Kidney (tissue), 14 donors: ENCODE results near the gene ATF6B. TPM values are rescaled to one million over a fixed set of nuclear protein-coding genes. Genes with fewer than 3 reads are reported as not detected.

Experiments
- DNase-seq, 5 donors: peaks; one replicate each; pipeline ENCODE4 v3.0.0-alpha.2; 2013 to 2020
- FAIRE-seq: peaks from 2 replicates; lab custom pipeline; 2012; peaks lifted over from hg19 to GRCh38; lab: Jason Lieb, UNC
- H3K27ac ChIP-seq, 2 donors: one replicate each; pipeline ENCODE4 v1.7.0; 2013; ENCODE audit warnings: low read depth in 2 of 2, low read length in 2 of 2, inconsistent platforms in 1 of 2
- H3K27me3 ChIP-seq: one replicate; pipeline ENCODE4 v1.7.1; 2013; ENCODE audit warnings: low read length, inconsistent platforms; ENCODE audit not compliant: control insufficient read depth, insufficient read depth
- H3K36me3 ChIP-seq, 3 donors: one replicate each; pipeline versions ENCODE4 v1.7.0 to v1.7.1; 2013; ENCODE audit warnings: low read length in 3 of 3, control low read depth in 1 of 3, inconsistent platforms in 1 of 3; ENCODE audit not compliant: insufficient read depth in 3 of 3, control insufficient read depth in 2 of 3
- H3K4me1 ChIP-seq, 3 donors: one replicate each; pipeline versions ENCODE4 v1.7.0 to v1.7.1; 2013; ENCODE audit warnings: low read length in 3 of 3, inconsistent platforms in 1 of 3, low read depth in 1 of 3; ENCODE audit not compliant: control insufficient read depth in 2 of 3, insufficient read depth in 2 of 3
- H3K4me3 ChIP-seq, 3 donors: one replicate each; pipeline versions ENCODE4 v1.7.0 to v1.8.1; 2013; ENCODE audit warnings: low read length in 3 of 3, control low read depth in 1 of 3, inconsistent platforms in 1 of 3
- H3K9ac ChIP-seq, 3 donors: one replicate each; pipeline versions ENCODE4 v1.7.0 to v1.7.1; 2013; ENCODE audit warnings: low read length in 3 of 3, control low read depth in 1 of 3, inconsistent platforms in 1 of 3
- H3K9me3 ChIP-seq, 3 donors: one replicate each; pipeline versions ENCODE4 v1.7.0 to v1.7.1; 2013; ENCODE audit warnings: low read length in 3 of 3, control low read depth in 1 of 3, inconsistent platforms in 1 of 3; ENCODE audit not compliant: control insufficient read depth in 2 of 3, insufficient read depth in 1 of 3
- intact Hi-C: fragments of 100-400 bp; cut with DNase I; formaldehyde crosslinking; loops from one replicate; pipeline ENCODE4 v1.11.1; 2022
- polyA plus RNA-seq: library from polyadenylated mRNA; stranded (reverse); fragments of 350-450 nt; fragmentation: Illumina TruSeq; extraction: RNeasy Lipid Tissue Mini Kit (QIAGEN cat#74804); gene quantifications from one replicate; pipeline ENCODE4 v1.2.3, GENCODE V29; 2014; ENCODE audit warnings: low read depth, low replicate concordance; ENCODE audit not compliant: insufficient read depth
- total RNA-seq: library from RNA; stranded (reverse); fragmentation: NEBNext Ultra II Directional; extraction: Animal tissue kit (Norgen Biotek cat#: 25700); gene quantifications from one replicate; pipeline ENCODE4 v1.2.1, GENCODE V29; 2021
- TF ChIP-seq, protein P1 (sequence below): IDR thresholded peaks from 3 replicates; pipeline ENCODE4 v1.5.1; 2012; ENCODE audit warnings: mild to moderate bottlenecking, moderate library complexity, borderline replicate concordance; ENCODE audit not compliant: insufficient read depth; ENCODE audit errors: extremely low read depth
- donor health status: control.
- donor health status: control.
- donor health status: control.
- donor health status: control.
- donor health status: control.
- donor health status: DM: yes; HTN: yes; CAD: no.
- donor health status: Normal renal cell carcinoma (clear cell type).

The ATF6B gene
- total and polyA plus RNA-seq, 2 donors from 2014 or later: 40.3 to 104 TPM

DNA sequence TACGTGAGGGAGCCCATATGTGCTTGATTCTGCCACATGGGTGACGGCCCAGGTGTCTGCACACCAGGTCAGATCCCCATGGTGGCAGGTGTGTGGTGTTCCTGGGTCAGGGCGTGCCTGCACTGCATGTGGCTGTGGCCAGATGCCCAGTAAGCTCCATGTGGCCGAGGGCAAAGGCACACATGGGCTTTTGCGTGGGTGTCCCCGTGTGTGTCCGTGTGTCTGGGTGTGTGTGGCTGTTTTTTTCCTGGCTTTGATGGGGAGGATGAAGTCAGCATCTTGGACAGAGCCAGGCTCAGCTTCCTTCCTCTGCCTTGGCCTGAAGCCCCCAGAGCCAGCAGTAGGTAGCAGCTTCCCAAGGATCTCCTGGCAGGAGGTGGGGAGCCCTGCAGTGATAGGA lies 17.4 kb downstream of the ATF6B start:
- TF ChIP-seq, protein P1, sequence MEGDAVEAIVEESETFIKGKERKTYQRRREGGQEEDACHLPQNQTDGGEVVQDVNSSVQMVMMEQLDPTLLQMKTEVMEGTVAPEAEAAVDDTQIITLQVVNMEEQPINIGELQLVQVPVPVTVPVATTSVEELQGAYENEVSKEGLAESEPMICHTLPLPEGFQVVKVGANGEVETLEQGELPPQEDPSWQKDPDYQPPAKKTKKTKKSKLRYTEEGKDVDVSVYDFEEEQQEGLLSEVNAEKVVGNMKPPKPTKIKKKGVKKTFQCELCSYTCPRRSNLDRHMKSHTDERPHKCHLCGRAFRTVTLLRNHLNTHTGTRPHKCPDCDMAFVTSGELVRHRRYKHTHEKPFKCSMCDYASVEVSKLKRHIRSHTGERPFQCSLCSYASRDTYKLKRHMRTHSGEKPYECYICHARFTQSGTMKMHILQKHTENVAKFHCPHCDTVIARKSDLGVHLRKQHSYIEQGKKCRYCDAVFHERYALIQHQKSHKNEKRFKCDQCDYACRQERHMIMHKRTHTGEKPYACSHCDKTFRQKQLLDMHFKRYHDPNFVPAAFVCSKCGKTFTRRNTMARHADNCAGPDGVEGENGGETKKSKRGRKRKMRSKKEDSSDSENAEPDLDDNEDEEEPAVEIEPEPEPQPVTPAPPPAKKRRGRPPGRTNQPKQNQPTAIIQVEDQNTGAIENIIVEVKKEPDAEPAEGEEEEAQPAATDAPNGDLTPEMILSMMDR: no peak
- Histone ChIP-seq H3K27me3 (no peaks in the 10 kb centered on the region), H3K27ac (peak overlapping the region; percentile 22 to 66), H3K4me1 (peaks cover 6 to 28% (median 12%) of the 10 kb centered on the region in 3 donors), H3K9ac (no peak overlapping the region), H3K4me3 (no peak overlapping the region), H3K36me3 (peaks cover 0 to 3% (median 0%) of the 10 kb centered on the region in 3 donors), H3K9me3 (no peaks in the 10 kb centered on the region)
- intact Hi-C loops: no loop called here
- DNase-seq (peak in 1 of 5 donors; percentile 72), FAIRE-seq (no peak)

DNA sequence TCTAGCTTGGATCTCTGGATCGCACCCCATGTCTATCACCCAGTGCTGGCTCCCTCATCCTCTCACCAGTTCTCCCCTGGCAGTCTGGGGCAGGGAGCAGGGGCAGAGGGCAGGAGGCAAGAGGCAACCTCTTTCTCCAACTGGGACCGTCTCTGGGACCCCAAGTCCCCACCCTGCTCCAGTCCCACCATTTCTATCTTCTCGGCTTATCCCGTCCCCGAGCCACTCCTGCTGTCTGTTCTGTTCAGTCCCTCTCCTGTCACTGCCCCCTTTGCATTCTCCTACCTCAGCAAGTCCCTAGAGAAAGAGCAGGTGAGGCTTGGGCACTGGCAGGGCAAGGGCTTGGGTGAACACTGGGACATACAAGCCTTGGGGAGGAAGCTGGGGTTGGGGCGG lies 18.3 kb downstream of the ATF6B start:
- DNase-seq (no peak), FAIRE-seq (no peak)
- Histone ChIP-seq H3K27me3 (no peaks in the 10 kb centered on the region), H3K36me3 (no peaks in the 10 kb centered on the region), H3K27ac (peak overlapping the region; percentile 22 to 59), H3K4me3 (no peak overlapping the region), H3K9me3 (no peaks in the 10 kb centered on the region), H3K9ac (no peak overlapping the region), H3K4me1 (peaks cover 6 to 28% (median 12%) of the 10 kb centered on the region in 3 donors)
- intact Hi-C loops: no loop called here
- TF ChIP-seq, protein P1: no peak

DNA sequence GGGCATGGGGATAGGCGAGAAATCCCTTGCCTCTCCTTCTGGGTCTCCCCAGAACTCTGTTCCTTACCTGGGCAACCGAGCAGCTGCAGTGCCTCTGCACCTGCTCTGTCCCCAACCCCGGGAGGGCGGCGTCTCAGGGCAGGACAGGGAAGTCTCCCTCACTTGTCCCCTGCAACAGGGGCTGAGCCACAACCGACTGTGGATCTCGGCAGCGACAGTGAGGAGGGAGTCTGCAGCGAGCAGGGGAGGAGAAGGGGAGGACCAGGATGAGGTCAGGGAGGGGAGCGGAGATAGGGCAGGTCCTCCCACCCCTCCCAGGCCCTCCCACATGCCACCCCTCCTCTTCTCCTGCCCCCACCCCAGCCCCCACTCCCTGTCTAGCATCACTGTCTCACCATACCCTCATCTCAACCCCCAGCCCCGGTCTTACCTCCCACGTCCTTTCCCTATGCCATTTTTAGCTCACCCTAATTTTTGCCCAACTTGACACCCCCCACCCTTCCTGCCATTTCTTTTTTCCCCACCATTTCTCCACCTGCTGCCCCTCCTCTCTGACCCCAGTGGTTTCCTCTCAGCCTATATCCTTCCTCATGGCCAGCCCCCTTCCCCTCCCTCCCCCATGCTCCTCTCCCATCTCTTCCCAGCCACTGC lies 18.8 kb downstream of the ATF6B start, which contains the start of gene TNXB:
Gene TNXB (minus strand): TSS at position 225 of the 651 bp plus-strand sequence. CDS start 11,140 bp downstream, outside the sequence.
- Histone ChIP-seq H3K4me3 (peak within 1 kb of the TSS in 2 of 3 donors; percentile 20 to 57), H3K9ac (peak within 1 kb of the TSS in 1 of 3 donors; percentile 60), H3K27me3 (no peaks in the 10 kb centered on the region), H3K4me1 (peaks cover 6 to 28% (median 12%) of the 10 kb centered on the region in 3 donors), H3K27ac (peak within 1 kb of the TSS; percentile 41 to 59), H3K36me3 (no peaks in the 10 kb centered on the region), H3K9me3 (no peaks in the 10 kb centered on the region)
- TF ChIP-seq, protein P1: no peak
- DNase-seq: peak in 4 of 5 donors; percentile 31 to 86 (median 46)
- intact Hi-C loops: no loop called here
- no peak for FAIRE-seq
